Uterus (tissue), 2 donors: Measurements from ENCODE around the gene CTSL.

Experiments
- CTCF ChIP-seq, 4 experiments: fragments of 200-600 bp in 2 of 4; fragments of 450-650 bp in 2 of 4; sonication (generic) in 2 of 4; IDR thresholded peaks; one replicate each; pipeline ENCODE4 v1.5.1; 2016 to 2019; ENCODE audit warnings: antibody characterized with exemption in 4 of 4, mild to moderate bottlenecking in 2 of 4, moderate library complexity in 1 of 4
- POLR2A ChIP-seq, 2 donors: fragments of 450-650 bp; IDR thresholded peaks; one replicate each; pipeline ENCODE4 v1.6.1; 2016; ENCODE audit warnings: antibody characterized with exemption in 2 of 2, mild to moderate bottlenecking in 1 of 2, moderate library complexity in 1 of 2

GRCh38 chr9:87685871-87686519 is 39.9 kb upstream of the CTSL start:
- TF ChIP-seq CTCF (IDR thresholded peaks at IDR 0.05) (no peak), POLR2A (IDR thresholded peaks at IDR 0.05) (no peak)
